ENCODE data around the gene FTSJ3. TPM values are rescaled to one million over a fixed set of nuclear protein-coding genes. Genes with fewer than 3 reads are reported as not detected.

FTSJ3 gene
- total and polyA plus RNA-seq, 2 of the 13 experiments (the other 11 are each of a cell fraction or from before 2014, with no cell fraction given): 26.0 to 64.2 TPM

DNA sequence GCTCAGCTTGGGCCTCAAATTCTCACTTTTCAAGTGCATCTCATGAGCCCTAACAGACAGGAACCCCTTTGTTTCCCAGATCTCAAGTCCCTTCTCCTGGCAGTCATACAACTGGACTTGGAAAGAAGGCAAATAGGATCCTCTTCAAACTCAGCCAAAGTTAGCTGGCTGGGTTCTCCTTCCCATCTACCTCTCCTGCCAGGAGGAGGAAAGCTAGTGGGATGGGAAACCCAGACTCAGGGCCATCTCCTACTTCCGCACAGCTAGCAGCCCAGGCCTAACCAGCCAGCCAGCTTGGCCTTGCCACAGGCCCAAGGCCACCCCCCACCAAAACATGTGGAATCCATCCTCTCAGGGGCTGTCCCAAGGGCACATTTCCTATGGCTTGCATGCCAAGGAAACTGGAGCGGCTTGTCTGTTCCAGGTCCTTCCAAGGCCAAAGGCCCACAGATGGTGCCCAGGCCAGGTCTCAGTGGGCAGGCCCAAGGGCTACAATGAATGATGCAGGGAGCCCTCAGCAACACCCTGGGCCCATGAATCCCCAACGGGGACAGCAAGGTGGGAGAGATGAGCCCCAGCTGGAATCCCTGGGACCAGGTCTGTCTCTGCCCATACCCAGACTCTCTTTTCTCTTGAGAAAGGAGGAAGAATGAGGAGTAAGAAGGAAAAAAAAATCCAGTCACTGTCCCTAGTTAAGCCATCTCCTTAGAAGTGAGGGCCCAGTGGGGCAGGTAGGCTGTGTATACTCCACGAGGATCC lies 13.3 kb upstream of the FTSJ3 start (continued):
- TF ChIP-seq, protein P1, sequence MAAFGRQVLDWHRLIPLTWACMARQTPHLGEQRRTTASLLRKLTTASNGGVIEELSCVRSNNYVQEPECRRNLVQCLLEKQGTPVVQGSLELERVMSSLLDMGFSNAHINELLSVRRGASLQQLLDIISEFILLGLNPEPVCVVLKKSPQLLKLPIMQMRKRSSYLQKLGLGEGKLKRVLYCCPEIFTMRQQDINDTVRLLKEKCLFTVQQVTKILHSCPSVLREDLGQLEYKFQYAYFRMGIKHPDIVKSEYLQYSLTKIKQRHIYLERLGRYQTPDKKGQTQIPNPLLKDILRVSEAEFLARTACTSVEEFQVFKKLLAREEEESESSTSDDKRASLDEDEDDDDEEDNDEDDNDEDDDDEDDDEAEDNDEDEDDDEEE (CRISPR knock-in tag; IDR thresholded peaks at IDR 0.05): peak; percentile 28; the same call in 1 of the 2 replicates
- TF ChIP-seq HIVEP1 (CRISPR knock-in tag; IDR thresholded peaks at IDR 0.05) (0 out of 2 replicates have a peak, but pooled peaks have one; percentile 46), ZZZ3 (CRISPR knock-in tag; IDR thresholded peaks at IDR 0.05; ENCODE audit: borderline replicate concordance) (peak; percentile 31; the same call in 1 of the 2 replicates), ZNF20 (CRISPR knock-in tag; IDR thresholded peaks at IDR 0.05) (no peak)
- TF ChIP-seq, protein P2, sequence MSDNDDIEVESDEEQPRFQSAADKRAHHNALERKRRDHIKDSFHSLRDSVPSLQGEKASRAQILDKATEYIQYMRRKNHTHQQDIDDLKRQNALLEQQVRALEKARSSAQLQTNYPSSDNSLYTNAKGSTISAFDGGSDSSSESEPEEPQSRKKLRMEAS (IDR thresholded peaks at IDR 0.05): no peak
- TF ChIP-seq, protein P3, sequence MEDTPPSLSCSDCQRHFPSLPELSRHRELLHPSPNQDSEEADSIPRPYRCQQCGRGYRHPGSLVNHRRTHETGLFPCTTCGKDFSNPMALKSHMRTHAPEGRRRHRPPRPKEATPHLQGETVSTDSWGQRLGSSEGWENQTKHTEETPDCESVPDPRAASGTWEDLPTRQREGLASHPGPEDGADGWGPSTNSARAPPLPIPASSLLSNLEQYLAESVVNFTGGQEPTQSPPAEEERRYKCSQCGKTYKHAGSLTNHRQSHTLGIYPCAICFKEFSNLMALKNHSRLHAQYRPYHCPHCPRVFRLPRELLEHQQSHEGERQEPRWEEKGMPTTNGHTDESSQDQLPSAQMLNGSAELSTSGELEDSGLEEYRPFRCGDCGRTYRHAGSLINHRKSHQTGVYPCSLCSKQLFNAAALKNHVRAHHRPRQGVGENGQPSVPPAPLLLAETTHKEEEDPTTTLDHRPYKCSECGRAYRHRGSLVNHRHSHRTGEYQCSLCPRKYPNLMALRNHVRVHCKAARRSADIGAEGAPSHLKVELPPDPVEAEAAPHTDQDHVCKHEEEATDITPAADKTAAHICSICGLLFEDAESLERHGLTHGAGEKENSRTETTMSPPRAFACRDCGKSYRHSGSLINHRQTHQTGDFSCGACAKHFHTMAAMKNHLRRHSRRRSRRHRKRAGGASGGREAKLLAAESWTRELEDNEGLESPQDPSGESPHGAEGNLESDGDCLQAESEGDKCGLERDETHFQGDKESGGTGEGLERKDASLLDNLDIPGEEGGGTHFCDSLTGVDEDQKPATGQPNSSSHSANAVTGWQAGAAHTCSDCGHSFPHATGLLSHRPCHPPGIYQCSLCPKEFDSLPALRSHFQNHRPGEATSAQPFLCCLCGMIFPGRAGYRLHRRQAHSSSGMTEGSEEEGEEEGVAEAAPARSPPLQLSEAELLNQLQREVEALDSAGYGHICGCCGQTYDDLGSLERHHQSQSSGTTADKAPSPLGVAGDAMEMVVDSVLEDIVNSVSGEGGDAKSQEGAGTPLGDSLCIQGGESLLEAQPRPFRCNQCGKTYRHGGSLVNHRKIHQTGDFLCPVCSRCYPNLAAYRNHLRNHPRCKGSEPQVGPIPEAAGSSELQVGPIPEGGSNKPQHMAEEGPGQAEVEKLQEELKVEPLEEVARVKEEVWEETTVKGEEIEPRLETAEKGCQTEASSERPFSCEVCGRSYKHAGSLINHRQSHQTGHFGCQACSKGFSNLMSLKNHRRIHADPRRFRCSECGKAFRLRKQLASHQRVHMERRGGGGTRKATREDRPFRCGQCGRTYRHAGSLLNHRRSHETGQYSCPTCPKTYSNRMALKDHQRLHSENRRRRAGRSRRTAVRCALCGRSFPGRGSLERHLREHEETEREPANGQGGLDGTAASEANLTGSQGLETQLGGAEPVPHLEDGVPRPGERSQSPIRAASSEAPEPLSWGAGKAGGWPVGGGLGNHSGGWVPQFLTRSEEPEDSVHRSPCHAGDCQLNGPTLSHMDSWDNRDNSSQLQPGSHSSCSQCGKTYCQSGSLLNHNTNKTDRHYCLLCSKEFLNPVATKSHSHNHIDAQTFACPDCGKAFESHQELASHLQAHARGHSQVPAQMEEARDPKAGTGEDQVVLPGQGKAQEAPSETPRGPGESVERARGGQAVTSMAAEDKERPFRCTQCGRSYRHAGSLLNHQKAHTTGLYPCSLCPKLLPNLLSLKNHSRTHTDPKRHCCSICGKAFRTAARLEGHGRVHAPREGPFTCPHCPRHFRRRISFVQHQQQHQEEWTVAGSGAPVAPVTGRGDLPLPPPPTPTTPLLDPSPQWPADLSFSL (CRISPR knock-in tag; IDR thresholded peaks at IDR 0.05): peak; percentile 51; the same call in 1 of the 2 replicates
- TF ChIP-seq, protein P4, sequence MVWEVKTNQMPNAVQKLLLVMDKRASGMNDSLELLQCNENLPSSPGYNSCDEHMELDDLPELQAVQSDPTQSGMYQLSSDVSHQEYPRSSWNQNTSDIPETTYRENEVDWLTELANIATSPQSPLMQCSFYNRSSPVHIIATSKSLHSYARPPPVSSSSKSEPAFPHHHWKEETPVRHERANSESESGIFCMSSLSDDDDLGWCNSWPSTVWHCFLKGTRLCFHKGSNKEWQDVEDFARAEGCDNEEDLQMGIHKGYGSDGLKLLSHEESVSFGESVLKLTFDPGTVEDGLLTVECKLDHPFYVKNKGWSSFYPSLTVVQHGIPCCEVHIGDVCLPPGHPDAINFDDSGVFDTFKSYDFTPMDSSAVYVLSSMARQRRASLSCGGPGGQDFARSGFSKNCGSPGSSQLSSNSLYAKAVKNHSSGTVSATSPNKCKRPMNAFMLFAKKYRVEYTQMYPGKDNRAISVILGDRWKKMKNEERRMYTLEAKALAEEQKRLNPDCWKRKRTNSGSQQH (CRISPR knock-in tag; IDR thresholded peaks at IDR 0.05; ENCODE audit: low read depth): no peak

Measured in HepG2 (cell line).